Mucosa of descending colon (tissue), 3 donors: ENCODE measurements around the gene KSR1. TPM values are rescaled to one million over a fixed set of nuclear protein-coding genes. Genes with fewer than 3 reads are reported as not detected.

Experiments
- ATAC-seq: fragments of 200-7000 bp; cut with Tn5 transposase; one replicate; pipeline ENCODE4 v1.9.1; 2020; ENCODE audit warnings: mild to moderate bottlenecking, moderate library complexity
- DNase-seq, 3 donors: peaks; one replicate each; pipeline ENCODE4 v3.0.0-alpha.2; 2020
- H3K36me3 ChIP-seq: fragments of 200-600 bp; one replicate; pipeline ENCODE4 v1.8.0; 2021; ENCODE audit warnings: low read depth, mild to moderate bottlenecking
- H3K4me1 ChIP-seq: fragments of 200-600 bp; one replicate; pipeline ENCODE4 v1.8.0; 2021; ENCODE audit warnings: low read depth, mild to moderate bottlenecking
- H3K4me3 ChIP-seq: fragments of 200-600 bp; one replicate; pipeline ENCODE4 v1.8.0; 2021; ENCODE audit warnings: mild to moderate bottlenecking
- H3K9me3 ChIP-seq: fragments of 200-600 bp; one replicate; pipeline ENCODE4 v1.8.0; 2021; ENCODE audit warnings: mild to moderate bottlenecking
- intact Hi-C, 2 donors: fragments of 100-400 bp; cut with DNase I in 1 of 2; cut with micrococcal nuclease in 1 of 2; formaldehyde crosslinking; loops; one replicate each; pipeline versions ENCODE4 v1.11.0 to v1.11.1; 2022; cut with DNase I, micrococcal nuclease
- total RNA-seq, 3 donors: library from RNA; stranded (reverse); fragmentation: NEBNext Ultra II Directional in 2 of 3; extraction: Animal tissue kit (Norgen Biotek cat#: 25700) in 2 of 3; gene quantifications; one replicate each; pipeline versions ENCODE4 v1.2.1 to v1.2.4, GENCODE V29; 2021 to 2023
- TF ChIP-seq, protein P1 (sequence below): fragments of 200-600 bp; IDR thresholded peaks from one replicate; pipeline ENCODE4 v1.8.0; 2022; ENCODE audit warnings: antibody characterized with exemption, mild to moderate bottlenecking
- donor health status: DM: no; HTN: no; CAD: no; lungs with moderate emphysema.
- donor health status: DM: no; HTN: no; CAD: no.
- donor health status: DM: no; HTN: yes; CAD: no.

Gene KSR1
- total RNA-seq, 3 donors from 2014 or later = 20.5 to 50.4 (median 21.3) TPM

DNA sequence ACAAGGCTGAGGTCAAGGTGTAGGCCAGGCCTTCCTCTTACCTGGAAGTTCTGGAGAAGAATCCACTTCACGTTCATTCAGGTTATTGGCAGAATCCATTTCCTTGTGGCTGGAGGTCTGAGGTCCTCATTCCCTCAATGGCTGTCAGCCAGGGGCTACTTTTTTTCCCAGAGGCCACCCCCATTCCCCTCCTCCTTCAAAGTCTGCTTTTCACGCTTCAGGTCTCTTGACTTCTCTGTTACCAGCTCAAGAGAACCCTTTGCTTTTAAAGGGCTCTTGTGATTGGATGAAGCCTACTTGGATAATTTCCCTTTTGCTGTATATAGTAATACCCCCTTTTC is 119.6 kb downstream of the KSR1 start:
- intact Hi-C loops = no loop called here
- TF ChIP-seq, protein P1, sequence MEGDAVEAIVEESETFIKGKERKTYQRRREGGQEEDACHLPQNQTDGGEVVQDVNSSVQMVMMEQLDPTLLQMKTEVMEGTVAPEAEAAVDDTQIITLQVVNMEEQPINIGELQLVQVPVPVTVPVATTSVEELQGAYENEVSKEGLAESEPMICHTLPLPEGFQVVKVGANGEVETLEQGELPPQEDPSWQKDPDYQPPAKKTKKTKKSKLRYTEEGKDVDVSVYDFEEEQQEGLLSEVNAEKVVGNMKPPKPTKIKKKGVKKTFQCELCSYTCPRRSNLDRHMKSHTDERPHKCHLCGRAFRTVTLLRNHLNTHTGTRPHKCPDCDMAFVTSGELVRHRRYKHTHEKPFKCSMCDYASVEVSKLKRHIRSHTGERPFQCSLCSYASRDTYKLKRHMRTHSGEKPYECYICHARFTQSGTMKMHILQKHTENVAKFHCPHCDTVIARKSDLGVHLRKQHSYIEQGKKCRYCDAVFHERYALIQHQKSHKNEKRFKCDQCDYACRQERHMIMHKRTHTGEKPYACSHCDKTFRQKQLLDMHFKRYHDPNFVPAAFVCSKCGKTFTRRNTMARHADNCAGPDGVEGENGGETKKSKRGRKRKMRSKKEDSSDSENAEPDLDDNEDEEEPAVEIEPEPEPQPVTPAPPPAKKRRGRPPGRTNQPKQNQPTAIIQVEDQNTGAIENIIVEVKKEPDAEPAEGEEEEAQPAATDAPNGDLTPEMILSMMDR = no peak
- ATAC-seq (no peak), DNase-seq (no peak)
- no peaks in the 10 kb centered on the region for H3K9me3 ChIP-seq
- H3K36me3 ChIP-seq = no peaks in the 10 kb centered on the region
- no peaks in the 10 kb centered on the region for H3K4me1 ChIP-seq
- H3K4me3 ChIP-seq = no peak overlapping the region

DNA sequence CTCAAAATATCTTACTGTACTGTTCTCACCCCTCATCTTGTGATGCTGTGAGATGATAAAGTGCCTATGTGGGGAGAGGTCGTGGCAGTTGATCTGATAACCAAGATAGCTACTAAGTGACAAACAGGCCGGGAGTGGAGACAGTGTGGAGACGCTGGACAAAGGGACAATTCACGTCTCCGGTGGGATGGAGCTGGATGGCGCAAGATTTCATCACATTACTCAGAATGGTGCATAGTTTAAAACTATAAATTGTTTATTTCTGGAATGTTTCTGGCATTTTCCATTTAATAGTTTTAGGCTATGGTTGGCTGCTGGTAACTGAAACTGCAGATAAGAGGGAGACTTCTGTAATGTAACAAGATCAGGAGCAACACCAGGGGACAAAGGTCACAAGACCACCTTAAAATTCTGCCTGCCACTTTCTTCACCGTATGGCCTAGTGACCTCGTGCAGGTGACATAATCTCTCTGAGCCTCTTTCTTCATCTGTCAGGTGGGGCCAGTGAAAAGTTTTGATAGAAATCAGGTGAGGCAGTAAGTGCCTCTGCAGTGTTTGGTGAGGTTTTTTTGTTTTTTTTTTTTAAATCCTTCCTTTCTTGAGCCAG is 120.3 kb downstream of the KSR1 start:
- Histone ChIP-seq H3K4me1 (no peaks in the 10 kb centered on the region), H3K4me3 (no peak overlapping the region), H3K36me3 (no peaks in the 10 kb centered on the region), H3K9me3 (no peaks in the 10 kb centered on the region)
- TF ChIP-seq, protein P1 = no peak
- intact Hi-C loops = no loop called here
- DNase-seq = no peak
- no peak for ATAC-seq

DNA sequence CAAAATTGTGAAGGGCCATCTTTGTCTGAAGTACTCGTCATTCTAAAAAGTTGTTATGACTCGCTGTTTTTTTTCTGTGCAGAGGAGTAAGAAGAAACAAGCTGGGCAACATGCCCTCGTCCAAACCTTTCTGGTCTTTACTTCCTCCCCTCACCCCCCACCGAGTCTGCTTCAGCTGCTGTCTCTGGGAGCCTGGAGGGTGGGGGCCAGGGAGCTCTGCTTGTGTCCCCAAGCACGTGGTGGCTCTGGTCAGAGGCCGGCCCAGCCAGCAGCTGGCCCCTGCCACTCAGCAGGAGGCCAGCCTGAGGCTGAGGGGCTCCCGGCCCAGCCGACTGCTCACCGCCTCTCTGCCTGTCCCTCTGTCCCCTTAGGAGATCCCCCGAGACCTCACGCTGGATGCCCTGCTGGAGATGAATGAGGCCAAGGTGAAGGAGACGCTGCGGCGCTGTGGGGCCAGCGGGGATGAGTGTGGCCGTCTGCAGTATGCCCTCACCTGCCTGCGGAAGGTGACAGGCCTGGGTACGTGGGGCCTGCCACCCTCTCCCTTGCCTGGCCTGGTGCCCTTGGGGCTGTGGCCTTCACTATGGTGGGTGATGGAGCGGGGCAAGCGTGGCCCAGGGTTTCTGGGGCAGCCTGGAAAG is 121.0 kb downstream of the KSR1 start:
- Histone ChIP-seq H3K9me3 (no peaks in the 10 kb centered on the region), H3K4me3 (no peak overlapping the region), H3K36me3 (no peaks in the 10 kb centered on the region), H3K4me1 (no peaks in the 10 kb centered on the region)
- DNase-seq (no peak), ATAC-seq (peak; percentile 13)
- intact Hi-C loops = no loop called here
- TF ChIP-seq, protein P1 = no peak

DNA sequence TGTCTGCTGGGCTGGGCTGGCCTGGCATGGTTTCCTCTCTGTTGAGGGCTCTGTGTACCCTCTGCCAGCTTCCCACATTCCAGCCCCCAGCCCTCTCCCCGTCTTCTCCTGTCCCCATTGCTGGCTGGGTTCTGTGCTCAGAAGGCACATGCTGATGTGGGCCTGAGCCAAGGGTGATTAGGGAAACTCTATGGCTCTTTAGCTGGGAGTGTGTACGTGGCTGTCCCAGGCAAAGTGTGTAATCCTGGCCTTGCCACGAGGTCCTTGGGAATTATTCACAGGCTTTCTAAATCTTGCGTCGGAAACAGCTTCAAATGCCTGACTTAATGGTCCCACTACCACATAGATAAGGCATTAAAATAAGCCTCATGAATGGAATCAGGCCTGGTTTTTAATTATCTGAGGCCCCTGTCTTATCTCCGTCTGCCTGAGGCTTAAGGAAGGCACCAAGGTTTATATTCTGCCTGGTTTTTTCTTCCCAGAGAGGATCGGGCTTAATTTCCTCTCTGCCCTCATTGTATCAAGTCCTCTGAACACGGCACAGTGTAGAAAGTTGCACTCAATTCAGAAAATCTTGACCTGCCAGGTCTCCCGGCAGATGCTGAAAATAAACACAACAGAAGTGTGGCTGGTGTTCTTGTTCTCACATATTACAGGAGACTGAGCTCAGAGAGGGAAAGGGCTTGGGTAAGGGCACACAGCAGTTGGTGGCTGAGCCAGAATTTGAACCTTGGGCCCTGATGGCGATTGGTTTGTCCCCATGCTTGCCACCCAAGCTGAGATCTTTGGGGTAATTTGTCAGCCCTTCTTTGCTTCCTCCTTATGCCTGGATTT is 121.9 kb downstream of the KSR1 start:
- no peaks in the 10 kb centered on the region for H3K9me3 ChIP-seq
- DNase-seq (no peak), ATAC-seq (peak; percentile 36)
- TF ChIP-seq, protein P1 = no peak
- H3K4me3 ChIP-seq = no peak overlapping the region
- no peaks in the 10 kb centered on the region for H3K4me1 ChIP-seq
- no peaks in the 10 kb centered on the region for H3K36me3 ChIP-seq
- intact Hi-C loops = no loop called here

DNA sequence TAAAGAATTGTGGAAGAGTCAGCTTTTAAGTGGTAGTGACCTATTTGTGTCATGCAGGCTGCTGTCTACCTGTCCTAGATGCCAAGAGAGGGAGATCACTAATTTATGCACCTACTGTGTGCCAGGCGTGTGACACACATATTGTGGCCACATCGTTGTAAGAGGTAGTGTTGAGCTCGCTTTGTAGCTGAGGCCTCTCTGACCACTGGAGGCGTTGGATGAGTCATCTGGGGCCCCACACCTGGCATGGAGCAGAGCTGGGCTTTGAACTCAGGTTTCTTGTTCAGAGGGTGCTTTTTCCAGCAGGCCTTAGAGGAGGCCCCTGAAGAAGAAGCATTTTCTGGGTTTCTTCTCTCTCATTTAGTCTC is 122.5 kb downstream of the KSR1 start:
- Histone ChIP-seq H3K9me3 (no peaks in the 10 kb centered on the region), H3K4me1 (no peaks in the 10 kb centered on the region), H3K36me3 (no peaks in the 10 kb centered on the region), H3K4me3 (no peak overlapping the region)
- TF ChIP-seq, protein P1 = no peak
- intact Hi-C loops = no loop called here
- DNase-seq (no peak), ATAC-seq (no peak)
